Uterus (tissue), 2 donors: ENCODE measurements around the gene RBFOX2.

Experiments
- CTCF ChIP-seq, 4 experiments: fragments of 200-600 bp in 2 of 4; fragments of 450-650 bp in 2 of 4; sonication (generic) in 2 of 4; IDR thresholded peaks; one replicate each; pipeline ENCODE4 v1.5.1; 2016 to 2019; ENCODE audit warnings: antibody characterized with exemption in 4 of 4, mild to moderate bottlenecking in 2 of 4, moderate library complexity in 1 of 4
- POLR2A ChIP-seq, 2 donors: fragments of 450-650 bp; IDR thresholded peaks; one replicate each; pipeline ENCODE4 v1.6.1; 2016; ENCODE audit warnings: antibody characterized with exemption in 2 of 2, mild to moderate bottlenecking in 1 of 2, moderate library complexity in 1 of 2

- TF ChIP-seq CTCF (IDR thresholded peaks at IDR 0.05) (no peak), POLR2A (IDR thresholded peaks at IDR 0.05) (no peak)
Observed at GRCh38 chr22:36065462-36065774, 36.8 kb upstream of the RBFOX2 start.
